CD4-positive, alpha-beta memory T cell (primary cell): Measurements from ENCODE around the gene LRRC49. TPM values are rescaled to one million over a fixed set of nuclear protein-coding genes. Genes with fewer than 3 reads are reported as not detected.
"Not testable (repeated sequence)": the region's sequence is repeated elsewhere in the genome, so short reads cannot be mapped to it uniquely, and the experiment has no call there.

Source experiments
- CTCF ChIA-PET: fragments of 350-600 bp; sonication (Branson Sonifier 250); formaldehyde crosslinking; loops from one replicate; lab custom pipeline; 2021; ENCODE audit warnings: inconsistent platforms; ENCODE audit not compliant: partially characterized antibody; lab: Charles Lee
- POLR2A ChIA-PET: fragments of 350-600 bp; sonication (Branson Sonifier 250); formaldehyde crosslinking; loops from one replicate; lab custom pipeline; 2021; ENCODE audit not compliant: partially characterized antibody; lab: Charles Lee
- DNase-seq, 5 donors: peaks; one replicate each; pipeline versions ENCODE4 v3.0.0 to v3.0.0-alpha.2; 2020 to 2022; ENCODE audit warnings: mixed read lengths in 1 of 5
- H3K27ac ChIP-seq: one replicate; pipeline ENCODE4 v1.7.0; 2013; ENCODE audit warnings: low read depth, low read length
- H3K27me3 ChIP-seq: 2 replicates; pipeline ENCODE4 v1.7.0; 2013; ENCODE audit warnings: mild to moderate bottlenecking, low read length, moderate library complexity; ENCODE audit not compliant: insufficient read depth
- H3K36me3 ChIP-seq: 2 replicates; pipeline ENCODE4 v1.7.0; 2013; ENCODE audit warnings: mild to moderate bottlenecking, low read length, moderate library complexity; ENCODE audit not compliant: insufficient read depth
- H3K4me1 ChIP-seq: 2 replicates; pipeline ENCODE4 v1.7.0; 2013; ENCODE audit warnings: mild to moderate bottlenecking, low read length, moderate library complexity; ENCODE audit not compliant: insufficient read depth
- H3K4me3 ChIP-seq, 2 donors: one replicate each; pipeline ENCODE4 v1.7.0; 2013; ENCODE audit warnings: low read length in 2 of 2, mild to moderate bottlenecking in 1 of 2
- H3K9me3 ChIP-seq, 2 donors: one replicate each; pipeline ENCODE4 v1.7.0; 2013; ENCODE audit warnings: low read length in 2 of 2, control low read depth in 1 of 2; ENCODE audit not compliant: control insufficient read depth in 1 of 2
- H3K27ac Mint-ChIP-seq, 7 donors: one replicate each; pipeline ENCODE4 v1.8.0; 2020 to 2021; ENCODE audit warnings: mixed read lengths in 7 of 7, mild to moderate bottlenecking in 6 of 7, inconsistent platforms in 3 of 7, moderate library complexity in 3 of 7
- H3K27me3 Mint-ChIP-seq, 2 donors: one replicate each; pipeline ENCODE4 v1.8.0; 2020 to 2021; ENCODE audit warnings: mixed read lengths in 2 of 2
- H3K36me3 Mint-ChIP-seq, 2 donors: one replicate each; pipeline ENCODE4 v1.8.0; 2020 to 2021; ENCODE audit warnings: mixed read lengths in 2 of 2, inconsistent platforms in 1 of 2, mild to moderate bottlenecking in 1 of 2
- H3K4me1 Mint-ChIP-seq, 4 donors: one replicate each; pipeline ENCODE4 v1.8.0; 2020 to 2021; ENCODE audit warnings: mixed read lengths in 4 of 4, mild to moderate bottlenecking in 1 of 4
- H3K4me3 Mint-ChIP-seq, 8 donors: one replicate each; pipeline ENCODE4 v1.8.0; 2020 to 2021; ENCODE audit warnings: mixed read lengths in 8 of 8, mild to moderate bottlenecking in 7 of 8, moderate library complexity in 6 of 8, inconsistent platforms in 3 of 8
- H3K9me3 Mint-ChIP-seq, 8 donors: one replicate each; pipeline ENCODE4 v1.8.0; 2020 to 2021; ENCODE audit warnings: mixed read lengths in 8 of 8, mild to moderate bottlenecking in 5 of 8, inconsistent platforms in 3 of 8, moderate library complexity in 1 of 8
- intact Hi-C: fragments of 100-400 bp; cut with micrococcal nuclease; formaldehyde crosslinking; loops from one replicate; pipeline ENCODE4 v1.15.1; 2023
- polyA plus RNA-seq, 2 donors: library from polyadenylated mRNA; unstranded; fragments of 300-500 nt; fragmentation: Illumina TruSeq; gene quantifications; one replicate each; pipeline ENCODE4 v1.2.3, GENCODE V29; 2021
- total RNA-seq, 2 experiments: library from RNA; stranded (reverse); gene quantifications; one replicate each; pipeline ENCODE4 v1.2.3, GENCODE V29; 2021

The LRRC49 gene
- total and polyA plus RNA-seq, 4 experiments from 2014 or later, result 0.20 to 0.75 (median 0.50) TPM; not detected in 1

DNA sequence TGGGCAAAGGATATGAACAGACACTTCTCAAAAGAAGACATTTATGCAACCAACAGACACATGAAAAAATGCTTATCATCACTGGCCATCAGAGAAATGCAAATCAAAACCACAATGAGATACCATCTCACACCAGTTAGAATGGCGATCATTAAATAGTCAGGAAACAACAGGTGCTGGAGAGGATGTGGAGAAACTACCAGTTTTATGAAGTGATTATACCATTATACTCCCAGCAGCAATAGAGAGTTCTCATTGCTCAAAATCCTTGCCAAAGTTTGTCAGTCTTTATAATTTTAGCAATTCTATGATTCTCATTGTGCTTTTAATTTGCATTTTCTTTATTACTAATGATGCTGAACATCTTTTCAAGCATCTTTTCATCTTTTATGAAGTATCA, 34.3 kb downstream of the LRRC49 start:
- H3K4me3 ChIP-seq, H3K27ac Mint-ChIP-seq, H3K4me1 ChIP-seq, POLR2A ChIA-PET, H3K4me1 Mint-ChIP-seq, H3K36me3 Mint-ChIP-seq, H3K9me3 Mint-ChIP-seq, H3K36me3 ChIP-seq, H3K27me3 ChIP-seq, H3K4me3 Mint-ChIP-seq, H3K27ac ChIP-seq, DNase-seq, intact Hi-C loops, H3K9me3 ChIP-seq, CTCF ChIA-PET: not testable (repeated sequence)
- peaks cover 11 to 25% of the 10 kb centered on the region in 2 donors for H3K27me3 Mint-ChIP-seq

DNA sequence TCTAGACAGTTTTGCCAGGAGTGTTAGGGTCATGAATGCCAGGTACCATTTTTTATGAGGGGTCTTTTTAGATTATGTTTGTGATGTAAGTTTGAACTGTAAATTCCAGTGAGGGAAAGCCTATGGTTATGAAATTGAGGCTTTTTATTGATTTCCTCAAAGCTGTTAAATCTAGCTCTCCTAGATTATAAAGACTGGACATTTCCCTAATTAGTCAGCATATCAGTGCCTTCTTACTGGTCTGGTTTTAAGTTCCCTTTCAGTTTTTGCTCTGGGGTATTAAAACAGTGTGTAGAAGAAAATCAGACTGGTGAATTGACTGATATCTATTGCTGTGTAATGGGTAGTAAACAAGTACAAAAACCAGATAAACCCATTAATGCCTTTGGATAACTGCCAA, 39.2 kb downstream of the LRRC49 start:
- CTCF ChIA-PET, result no interaction called here
- Mint-ChIP-seq H3K27ac (no peak overlapping the region), H3K9me3 (peaks cover 0 to 7% (median 0%) of the 10 kb centered on the region in 8 donors), H3K4me3 (no peak overlapping the region), H3K36me3 (no peaks in the 10 kb centered on the region), H3K4me1 (peaks cover 0 to 3% (median 0%) of the 10 kb centered on the region in 4 donors), H3K27me3 (peaks cover 12 to 14% of the 10 kb centered on the region in 2 donors)
- no peak overlapping the region for H3K27ac ChIP-seq
- H3K4me1 ChIP-seq, result no peaks in the 10 kb centered on the region
- no peaks in the 10 kb centered on the region for H3K9me3 ChIP-seq
- POLR2A ChIA-PET, result no interaction called here
- no peaks in the 10 kb centered on the region for H3K27me3 ChIP-seq
- intact Hi-C loops, result no loop called here
- H3K4me3 ChIP-seq, result no peak overlapping the region
- DNase-seq, result no peak
- no peaks in the 10 kb centered on the region for H3K36me3 ChIP-seq

GRCh38 chr15:70932397-70932796, 39.8 kb downstream of the LRRC49 start:
- no peaks in the 10 kb centered on the region for H3K36me3 ChIP-seq
- H3K36me3 Mint-ChIP-seq, result no peaks in the 10 kb centered on the region
- no peaks in the 10 kb centered on the region for H3K9me3 ChIP-seq
- no peaks in the 10 kb centered on the region for H3K4me1 ChIP-seq
- no peak overlapping the region for H3K4me3 ChIP-seq
- H3K27me3 ChIP-seq, result no peaks in the 10 kb centered on the region
- H3K9me3 Mint-ChIP-seq, result peaks cover 0 to 7% (median 0%) of the 10 kb centered on the region in 8 donors
- DNase-seq, result no peak
- no peak overlapping the region for H3K27ac ChIP-seq
- no peaks in the 10 kb centered on the region for H3K4me1 Mint-ChIP-seq
- intact Hi-C loops, result no loop called here
- H3K27me3 Mint-ChIP-seq, result peaks cover 11 to 14% of the 10 kb centered on the region in 2 donors
- CTCF ChIA-PET, result no interaction called here
- no peak overlapping the region for H3K4me3 Mint-ChIP-seq
- POLR2A ChIA-PET, result no interaction called here
- no peak overlapping the region for H3K27ac Mint-ChIP-seq

GRCh38 chr15:70933411-70933810, 40.8 kb downstream of the LRRC49 start:
- no peaks in the 10 kb centered on the region for H3K9me3 ChIP-seq
- DNase-seq, result no peak
- H3K27me3 ChIP-seq, result no peaks in the 10 kb centered on the region
- H3K4me1 ChIP-seq, result no peaks in the 10 kb centered on the region
- Mint-ChIP-seq H3K4me1 (no peaks in the 10 kb centered on the region), H3K36me3 (no peaks in the 10 kb centered on the region), H3K4me3 (no peak overlapping the region), H3K27me3 (peaks cover 11 to 14% of the 10 kb centered on the region in 2 donors), H3K27ac (no peak overlapping the region), H3K9me3 (peaks cover 0 to 7% (median 0%) of the 10 kb centered on the region in 8 donors)
- intact Hi-C loops, result no loop called here
- H3K36me3 ChIP-seq, result no peaks in the 10 kb centered on the region
- ChIA-PET CTCF (no interaction called here), POLR2A (no interaction called here)
- no peak overlapping the region for H3K4me3 ChIP-seq
- H3K27ac ChIP-seq, result no peak overlapping the region

GRCh38 chr15:70935631-70936030, 43.0 kb downstream of the LRRC49 start:
- Mint-ChIP-seq H3K4me1 (no peaks in the 10 kb centered on the region), H3K4me3 (no peak overlapping the region), H3K9me3 (no peaks in the 10 kb centered on the region), H3K27ac (no peak overlapping the region), H3K36me3 (no peaks in the 10 kb centered on the region), H3K27me3 (peaks cover 9 to 12% of the 10 kb centered on the region in 2 donors)
- no peak overlapping the region for H3K27ac ChIP-seq
- no peaks in the 10 kb centered on the region for H3K9me3 ChIP-seq
- no peak overlapping the region for H3K4me3 ChIP-seq
- no peaks in the 10 kb centered on the region for H3K4me1 ChIP-seq
- no peak for DNase-seq
- intact Hi-C loops, result no loop called here
- H3K27me3 ChIP-seq, result no peaks in the 10 kb centered on the region
- ChIA-PET POLR2A (no interaction called here), CTCF (no interaction called here)
- no peaks in the 10 kb centered on the region for H3K36me3 ChIP-seq

DNA sequence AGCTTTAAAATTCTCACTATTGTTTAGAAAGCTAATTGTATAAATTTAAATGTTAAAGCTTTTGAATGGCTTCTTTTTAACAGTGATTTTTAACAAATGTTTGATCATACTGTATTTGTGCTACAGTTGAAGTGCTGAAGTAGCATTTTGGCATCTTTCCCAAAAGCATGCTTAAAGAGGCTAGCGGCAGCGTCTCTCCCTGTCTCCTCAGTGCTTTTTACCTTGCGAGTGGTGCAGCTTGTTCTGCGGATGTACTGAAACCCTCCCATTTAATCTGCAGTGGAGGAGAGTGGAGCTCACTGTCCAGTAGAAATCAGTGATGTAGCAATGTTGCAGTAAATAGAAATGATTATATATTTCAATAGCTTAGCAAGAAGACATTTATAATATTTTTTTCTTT, 43.7 kb downstream of the LRRC49 start:
- ChIA-PET POLR2A (no interaction called here), CTCF (no interaction called here)
- Mint-ChIP-seq H3K4me1 (no peaks in the 10 kb centered on the region), H3K27ac (no peak overlapping the region), H3K4me3 (no peak overlapping the region), H3K27me3 (peaks cover 9 to 12% of the 10 kb centered on the region in 2 donors), H3K36me3 (no peaks in the 10 kb centered on the region), H3K9me3 (no peaks in the 10 kb centered on the region)
- intact Hi-C loops, result no loop called here
- DNase-seq, result no peak
- Histone ChIP-seq H3K27me3 (no peaks in the 10 kb centered on the region), H3K36me3 (no peaks in the 10 kb centered on the region), H3K27ac (no peak overlapping the region), H3K4me1 (no peaks in the 10 kb centered on the region), H3K9me3 (no peaks in the 10 kb centered on the region), H3K4me3 (no peak overlapping the region)

DNA sequence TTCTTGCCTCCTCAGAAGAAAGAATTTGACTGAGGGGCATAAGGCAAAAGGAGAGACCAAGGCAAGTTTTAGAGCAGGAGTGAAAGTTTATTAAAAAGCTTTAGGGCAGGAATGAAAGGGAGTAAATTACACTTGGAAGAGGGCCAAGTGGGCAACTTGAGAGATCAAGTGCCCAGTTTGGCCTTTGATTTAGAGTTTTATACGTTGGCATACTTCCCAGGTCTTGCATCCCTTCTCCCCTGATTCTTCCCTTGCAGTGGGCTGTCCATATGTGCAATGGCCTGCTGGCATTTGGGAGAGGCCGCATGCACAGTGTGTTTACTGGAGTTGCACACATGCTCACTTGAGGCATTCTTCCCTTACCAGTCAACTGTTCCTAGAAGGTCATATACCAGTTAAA, 50.7 kb downstream of the LRRC49 start:
- H3K36me3 ChIP-seq, H3K4me3 Mint-ChIP-seq, DNase-seq, H3K27ac ChIP-seq, H3K9me3 ChIP-seq, H3K27me3 ChIP-seq, intact Hi-C loops, POLR2A ChIA-PET, H3K4me1 Mint-ChIP-seq, H3K4me3 ChIP-seq, H3K4me1 ChIP-seq, H3K27ac Mint-ChIP-seq, H3K9me3 Mint-ChIP-seq, H3K36me3 Mint-ChIP-seq, CTCF ChIA-PET: not testable (repeated sequence)
- peaks cover 6 to 16% of the 10 kb centered on the region in 2 donors for H3K27me3 Mint-ChIP-seq
